ENCODE measurements around the gene ZSWIM9.
A peak's percentile ranks its signal among the peaks of the same experiment; 100 is the strongest.

Gene ZSWIM9

GRCh38 chr19:48175578-48175977 lies 5.1 kb downstream of the ZSWIM9 start:
- DNase-seq (ENCODE audit: low spot score): no peak

- no peak for DNase-seq (ENCODE audit: low spot score)
Observed at GRCh38 chr19:48176226-48176625, 5.7 kb downstream of the ZSWIM9 start.

GRCh38 chr19:48181505-48181904 lies 11.0 kb downstream of the ZSWIM9 start:
- no peak for DNase-seq (ENCODE audit: low spot score)

GRCh38 chr19:48182434-48182833 lies 12.0 kb downstream of the ZSWIM9 start:
- DNase-seq (ENCODE audit: low spot score): no peak

- DNase-seq (ENCODE audit: low spot score): no peak
Observed at GRCh38 chr19:48183356-48183755, 12.9 kb downstream of the ZSWIM9 start.

GRCh38 chr19:48186015-48186414 lies 15.5 kb downstream of the ZSWIM9 start:
- DNase-seq (ENCODE audit: low spot score): no peak

GRCh38 chr19:48186541-48186991 lies 16.1 kb downstream of the ZSWIM9 start:
- no peak for DNase-seq (ENCODE audit: low spot score)

GRCh38 chr19:48190288-48190884 lies 19.9 kb downstream of the ZSWIM9 start:
- DNase-seq (ENCODE audit: low spot score): no peak

GRCh38 chr19:48190885-48191284 lies 20.4 kb downstream of the ZSWIM9 start:
- no peak for DNase-seq (ENCODE audit: low spot score)

GRCh38 chr19:48192750-48193149 lies 22.3 kb downstream of the ZSWIM9 start:
- DNase-seq (ENCODE audit: low spot score): no peak

- no peak for DNase-seq (ENCODE audit: low spot score)
Observed at GRCh38 chr19:48194041-48194843, 23.8 kb downstream of the ZSWIM9 start.

- no peak for DNase-seq (ENCODE audit: low spot score)
Observed at GRCh38 chr19:48194844-48195830, 24.7 kb downstream of the ZSWIM9 start.

- no peak for DNase-seq (ENCODE audit: low spot score)
Observed at GRCh38 chr19:48196321-48196763, 25.9 kb downstream of the ZSWIM9 start.

GRCh38 chr19:48196933-48197665 lies 26.6 kb downstream of the ZSWIM9 start:
- no peak for DNase-seq (ENCODE audit: low spot score)

GRCh38 chr19:48203222-48203793 lies 32.8 kb downstream of the ZSWIM9 start:
- no peak for DNase-seq (ENCODE audit: low spot score)

- DNase-seq (ENCODE audit: low spot score): peak; percentile 97
Observed at GRCh38 chr19:48203794-48204628, 33.5 kb downstream of the ZSWIM9 start.

GRCh38 chr19:48206397-48207093 lies 36.1 kb downstream of the ZSWIM9 start:
- no peak for DNase-seq (ENCODE audit: low spot score)

- no peak for DNase-seq (ENCODE audit: low spot score)
Observed at GRCh38 chr19:48210005-48210404, 39.5 kb downstream of the ZSWIM9 start.

- no peak for DNase-seq (ENCODE audit: low spot score)
Observed at GRCh38 chr19:48213959-48214358, 43.5 kb downstream of the ZSWIM9 start.

GRCh38 chr19:48216933-48217332 lies 46.5 kb downstream of the ZSWIM9 start:
- DNase-seq (ENCODE audit: low spot score): no peak

All from left forelimb (tissue), 1 donor.